Activated gamma-delta T cell (primary cell): ENCODE measurements around the gene TTLL10.
A peak's percentile ranks its signal among the peaks of the same experiment; 100 is the strongest.
"Not testable (repeated sequence)": the region's sequence is repeated elsewhere in the genome, so short reads cannot be mapped to it uniquely, and the experiment has no call there.

Experiments used
- DNase-seq: peaks from one replicate; lab custom pipeline; 2025; lab: John Stamatoyannopoulos, UW

TTLL10 gene

DNA sequence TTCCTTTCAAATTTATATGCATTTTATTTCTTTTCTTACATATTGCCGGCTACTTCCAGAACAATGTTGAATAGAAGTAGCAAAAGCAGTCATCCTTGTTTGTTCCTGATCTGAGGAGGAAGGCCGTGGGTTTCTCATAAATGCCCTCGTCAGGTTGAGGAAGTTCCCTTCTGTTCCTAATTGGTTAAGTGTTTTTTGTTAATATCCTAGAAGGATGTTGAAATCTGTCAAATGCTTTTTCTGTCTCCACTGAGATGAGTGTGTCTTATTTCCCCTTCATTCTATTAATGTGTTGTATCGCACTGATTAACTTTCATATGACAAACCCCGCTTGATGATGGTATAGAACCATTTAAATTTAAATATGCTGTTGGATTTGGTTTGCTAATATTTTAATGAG is 15.4 kb downstream of the TTLL10 start:
- DNase-seq: no peak

DNA sequence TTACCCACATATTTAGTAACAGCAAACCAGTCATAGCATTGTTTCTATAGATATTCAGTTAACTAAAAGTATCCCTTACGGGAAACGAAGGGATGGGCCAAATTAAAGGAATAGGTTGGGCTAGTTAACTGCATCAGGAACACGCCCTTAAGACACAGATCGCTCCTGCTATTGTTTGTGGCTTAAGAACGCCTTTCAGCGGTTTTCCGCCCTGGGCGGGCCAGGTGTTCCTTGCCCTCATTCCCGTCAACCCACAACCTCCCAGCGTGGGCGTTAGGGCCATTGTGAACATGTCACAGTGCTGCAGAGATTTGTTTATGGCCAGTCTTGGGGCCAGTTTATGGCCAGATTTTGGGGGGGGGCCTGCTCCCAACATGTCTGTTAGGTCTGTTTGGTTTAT is 18.1 kb downstream of the TTLL10 start:
- no peak for DNase-seq

DNA sequence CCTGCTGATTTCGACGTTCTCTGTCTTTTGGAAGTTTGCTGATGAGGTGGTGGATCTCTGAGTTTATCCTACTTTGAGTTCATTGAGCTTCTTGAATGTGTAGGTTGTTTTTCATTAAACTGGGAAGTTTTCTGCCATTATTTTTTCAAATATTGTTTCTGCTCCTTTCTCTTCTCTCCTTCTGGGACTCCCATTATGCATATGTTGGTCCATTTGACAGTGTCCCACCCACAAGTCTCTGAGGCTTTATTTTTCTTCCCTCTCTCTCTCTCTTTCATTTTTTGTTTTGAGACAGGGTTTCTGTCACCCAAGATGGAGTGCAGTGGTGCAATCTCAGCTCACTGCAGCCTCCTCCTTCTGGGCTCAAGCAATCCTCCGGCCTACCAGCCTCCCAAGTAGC is 21.0 kb downstream of the TTLL10 start:
- no peak for DNase-seq

- not testable (repeated sequence) for DNase-seq
These were observed 22.0 kb downstream of the TTLL10 start for GRCh38 chr1:1195726-1196125.

DNA sequence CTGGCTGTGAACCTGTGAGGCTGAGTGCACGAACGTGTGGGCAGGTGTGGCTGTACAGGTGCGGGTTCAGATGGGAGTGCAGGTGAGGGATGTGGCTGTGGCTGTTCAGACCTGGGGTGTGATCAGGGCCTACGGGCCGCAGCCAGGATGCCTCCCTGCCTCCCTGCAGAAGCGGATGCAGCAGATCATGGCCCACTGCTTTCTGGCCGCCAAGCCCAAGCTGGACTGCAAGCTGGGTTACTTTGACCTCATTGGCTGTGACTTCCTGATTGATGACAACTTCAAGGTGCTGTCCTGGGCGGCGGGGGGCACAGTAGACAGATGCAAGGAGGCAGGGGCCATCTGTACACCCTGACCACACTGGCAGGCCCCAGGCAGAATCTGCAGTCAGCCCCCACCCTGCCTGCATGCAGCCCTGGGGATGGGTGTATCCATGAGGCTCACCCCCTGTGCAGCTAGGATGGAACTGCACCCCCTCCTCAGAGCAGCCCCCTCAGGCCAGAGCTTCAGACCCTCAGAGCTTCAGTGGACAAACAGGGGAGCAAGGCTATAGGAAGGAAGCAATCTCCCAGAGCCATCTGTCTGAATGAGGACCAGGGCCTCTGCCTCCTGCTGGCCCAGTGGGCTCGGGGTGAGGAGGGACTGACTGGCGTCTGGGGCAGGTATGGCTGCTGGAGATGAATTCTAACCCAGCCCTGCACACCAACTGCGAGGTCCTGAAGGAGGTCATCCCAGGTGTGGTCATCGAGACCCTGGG is 22.9 kb downstream of the TTLL10 start:
- no peak for DNase-seq

GRCh38 chr1:1197188-1197500 is 23.5 kb downstream of the TTLL10 start:
- DNase-seq: no peak

- DNase-seq: no peak
These were observed 24.1 kb downstream of the TTLL10 start for GRCh38 chr1:1197551-1198422.

DNA sequence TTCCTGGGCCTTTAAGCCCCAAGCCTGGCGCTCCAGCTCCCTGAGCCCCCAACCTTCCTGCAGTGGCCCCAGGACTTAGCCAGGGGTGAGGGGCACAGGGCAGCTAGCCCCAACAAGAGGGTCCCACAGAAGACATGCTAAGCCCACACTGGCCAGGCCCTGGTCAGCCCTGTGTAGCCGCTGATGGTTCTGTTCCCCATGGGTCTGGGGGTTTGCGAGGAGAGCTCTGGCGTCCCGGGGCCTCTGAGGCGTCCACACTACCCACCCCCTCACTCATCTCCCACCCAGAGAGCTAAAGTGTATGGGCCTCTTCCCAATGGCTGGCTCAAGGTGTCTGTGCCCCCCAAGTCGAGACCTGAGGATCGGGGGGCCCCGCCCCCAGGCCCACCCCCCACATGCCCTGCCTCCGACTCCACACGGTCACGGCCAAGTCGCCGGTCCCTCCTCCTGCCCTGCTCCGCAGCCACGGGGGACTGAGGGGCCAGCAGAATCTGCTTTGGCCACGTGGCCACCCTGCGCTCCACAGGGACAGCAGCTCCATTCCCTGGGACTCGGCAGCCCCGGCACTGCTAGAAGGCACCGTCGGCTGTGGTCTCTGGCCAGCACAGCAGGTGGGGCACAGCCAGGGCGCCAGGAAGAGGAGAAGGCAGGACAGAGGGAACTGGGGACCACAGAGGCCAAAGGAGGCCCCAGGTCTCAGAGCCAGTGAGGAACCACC is 24.9 kb downstream of the TTLL10 start:
- no peak for DNase-seq

- no peak for DNase-seq
These were observed 25.7 kb downstream of the TTLL10 start for GRCh38 chr1:1199141-1199960.

DNA sequence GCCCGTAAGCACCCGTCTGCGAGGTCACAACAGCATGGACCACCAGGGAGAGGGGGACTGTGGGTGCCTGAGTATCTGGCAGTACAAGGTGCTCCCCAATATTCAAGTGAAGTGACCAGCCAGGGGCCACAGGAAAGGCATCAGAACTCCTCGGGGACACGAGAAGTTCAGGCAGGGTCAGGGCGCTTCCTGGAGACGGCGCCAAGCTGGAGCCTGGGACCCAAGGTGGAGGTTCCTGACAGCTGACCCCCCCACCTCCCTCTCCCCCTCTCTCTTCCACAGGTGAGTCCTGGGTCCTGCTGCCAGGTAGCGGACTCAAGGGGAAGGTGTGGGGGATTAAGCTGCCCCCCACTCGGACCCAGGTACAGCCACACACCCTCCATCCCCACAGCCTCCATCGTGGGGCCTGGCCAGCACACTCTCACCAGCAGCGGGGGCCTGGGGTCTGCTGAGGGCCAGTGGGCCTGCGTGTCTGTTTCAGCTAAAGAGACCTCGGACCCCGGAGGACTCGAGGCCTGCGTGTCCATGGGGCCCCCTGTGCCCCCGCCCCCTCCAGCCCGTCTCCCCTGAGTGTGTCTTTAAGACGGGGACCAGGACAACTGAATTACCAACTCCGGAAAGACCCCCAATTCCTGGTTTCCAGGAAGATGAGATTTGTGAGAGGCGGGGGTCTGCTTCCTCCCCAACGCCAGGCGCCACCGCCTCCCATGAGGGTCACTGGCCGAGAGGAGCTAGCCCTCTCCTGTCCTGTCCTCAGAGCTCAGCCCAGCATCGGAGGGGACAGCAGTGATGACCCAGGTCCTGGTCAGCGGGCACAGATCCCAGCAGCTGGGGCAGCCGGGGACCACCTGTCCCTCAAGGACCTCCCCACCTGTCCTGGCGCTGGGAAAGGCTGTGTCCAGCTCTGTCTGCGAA is 26.5 kb downstream of the TTLL10 start:
- no peak for DNase-seq

DNA sequence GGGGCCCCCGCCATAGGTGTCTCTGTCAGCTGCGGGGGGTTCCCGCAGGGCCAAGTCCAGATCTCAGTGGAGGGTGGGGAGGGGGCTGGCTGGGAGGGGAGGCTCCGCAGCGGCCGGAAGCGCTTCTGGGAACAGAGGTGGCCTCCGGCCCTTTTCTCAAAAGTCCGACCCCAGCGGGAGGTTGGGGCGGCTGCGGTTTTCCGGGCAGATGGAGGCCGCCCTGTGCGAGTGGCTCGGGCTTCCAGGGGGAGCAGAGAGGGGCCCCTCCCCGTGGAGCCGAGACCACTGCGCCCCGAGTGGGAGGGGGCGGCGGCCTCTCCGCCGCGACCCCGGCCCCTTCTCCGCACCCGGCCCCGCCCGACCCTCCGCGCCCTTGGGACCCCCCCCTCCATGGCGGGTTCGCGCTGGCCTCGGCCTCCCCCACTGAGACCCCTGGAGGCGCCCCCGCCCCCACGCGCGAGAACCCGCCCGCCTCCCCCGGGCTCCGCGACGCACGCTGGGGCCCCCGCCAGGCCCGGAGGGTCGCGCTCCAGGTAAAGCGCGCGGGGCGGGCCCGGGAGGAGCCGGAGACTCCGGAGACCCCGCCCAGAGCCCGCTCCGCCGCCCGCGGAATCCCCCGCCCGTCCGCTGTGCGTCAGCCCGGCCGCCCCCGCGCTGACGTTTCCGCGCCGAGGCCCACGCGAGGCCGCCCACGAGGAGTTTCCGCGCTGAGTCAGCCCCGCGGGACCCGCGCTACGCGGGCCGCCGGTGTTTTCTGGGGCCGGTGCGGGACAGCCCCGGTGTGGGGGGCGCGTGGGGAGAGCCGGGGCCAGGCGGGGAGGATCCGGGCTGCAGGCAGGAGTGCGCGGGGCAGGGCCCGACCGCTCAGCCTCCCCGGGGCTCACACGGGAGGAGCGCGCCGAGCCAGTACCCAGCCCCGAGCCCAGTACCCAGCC is 27.5 kb downstream of the TTLL10 start:
- peak; percentile 88 for DNase-seq

GRCh38 chr1:1202831-1203560 is 29.3 kb downstream of the TTLL10 start:
- no peak for DNase-seq

DNA sequence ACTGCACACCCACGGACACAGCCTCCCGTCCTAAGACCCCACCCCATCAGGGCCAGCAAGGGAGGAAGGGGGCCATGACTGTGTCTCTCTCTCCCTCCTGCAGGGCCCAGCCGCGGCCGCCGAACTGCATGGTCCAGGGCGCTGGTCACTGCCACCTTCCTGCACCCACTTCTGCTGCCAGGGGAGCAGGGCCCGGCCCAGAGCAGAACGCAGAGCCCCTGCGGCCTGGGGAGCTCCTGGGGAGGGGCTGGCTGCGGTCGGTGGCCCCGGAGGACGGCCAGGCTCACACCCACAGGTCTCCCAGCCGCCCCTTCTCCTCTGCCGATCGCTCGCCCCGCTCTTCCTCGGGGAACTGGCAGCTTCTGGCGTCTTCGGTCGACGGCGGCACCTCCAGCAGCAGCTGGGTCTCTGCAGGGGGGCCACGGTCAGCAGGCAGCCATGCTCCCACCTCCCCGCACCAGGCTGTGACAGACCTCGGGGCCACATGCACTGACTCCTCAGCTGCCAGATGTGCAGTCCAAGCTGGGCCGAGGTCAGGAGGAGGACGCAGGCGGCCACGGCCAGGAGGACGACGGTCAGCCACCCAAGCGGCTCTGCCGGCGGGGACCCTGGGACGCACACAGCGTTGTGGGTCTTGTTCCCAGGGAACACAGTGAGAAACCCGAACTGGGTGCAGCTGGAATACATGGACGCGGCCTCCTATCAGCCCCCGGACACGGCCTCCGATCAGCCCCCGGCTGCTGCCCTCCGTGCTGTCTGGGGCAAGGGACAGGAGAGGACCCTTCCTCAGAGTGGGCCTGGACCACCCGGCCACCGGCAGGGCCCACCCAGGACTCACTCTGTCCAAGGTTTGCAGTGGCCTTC is 30.1 kb downstream of the TTLL10 start:
- DNase-seq: no peak

- no peak for DNase-seq
These were observed 30.8 kb downstream of the TTLL10 start for GRCh38 chr1:1204425-1204920.

DNA sequence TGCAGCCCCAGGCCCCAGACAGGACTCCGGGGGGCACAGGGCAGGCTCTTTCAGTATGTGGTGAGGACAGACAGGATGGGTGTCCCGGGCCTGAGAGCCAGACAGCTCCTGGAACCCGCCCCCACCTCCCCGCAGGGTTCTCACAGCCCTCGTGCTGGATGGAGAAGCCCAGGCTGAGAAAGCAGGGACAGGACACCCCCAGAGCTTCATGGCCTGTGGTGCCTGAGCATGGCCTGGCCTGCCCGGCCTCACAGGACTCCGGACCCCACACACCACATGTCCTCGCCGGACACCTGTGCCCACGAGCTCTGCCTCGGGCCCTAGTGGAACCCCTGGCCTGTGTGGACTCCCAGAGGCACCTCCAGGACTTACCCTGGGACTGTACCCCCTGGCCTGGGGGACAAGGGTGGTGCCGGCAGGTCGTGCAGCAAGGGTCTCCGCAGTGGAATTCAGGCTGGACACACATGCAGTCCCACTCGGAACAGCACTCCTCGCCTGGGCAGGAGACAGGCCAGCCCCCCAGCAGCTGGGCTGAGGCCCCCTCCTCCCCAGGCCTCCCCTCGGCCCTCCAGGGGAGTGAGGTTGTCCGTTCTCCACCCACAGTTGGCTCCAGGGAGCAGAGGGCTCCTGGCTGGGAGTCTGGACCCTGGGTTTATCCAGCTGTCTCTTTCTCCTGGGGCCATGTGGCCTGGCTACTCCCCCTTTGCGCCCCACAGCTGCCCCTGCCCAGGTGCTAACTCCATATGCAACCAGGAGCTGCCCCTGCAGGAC is 31.5 kb downstream of the TTLL10 start:
- no peak for DNase-seq

GRCh38 chr1:1205769-1206375 is 32.2 kb downstream of the TTLL10 start:
- DNase-seq: no peak
